ENCODE measurements around the gene RNPEPL1. TPM values are rescaled to one million over a fixed set of nuclear protein-coding genes. Genes with fewer than 3 reads are reported as not detected.
"Not testable (repeated sequence)": the region's sequence is repeated elsewhere in the genome, so short reads cannot be mapped to it uniquely, and the experiment has no call there.

The RNPEPL1 gene
- total RNA-seq, 1 experiment from 2014 or later = 80.6 TPM

DNA sequence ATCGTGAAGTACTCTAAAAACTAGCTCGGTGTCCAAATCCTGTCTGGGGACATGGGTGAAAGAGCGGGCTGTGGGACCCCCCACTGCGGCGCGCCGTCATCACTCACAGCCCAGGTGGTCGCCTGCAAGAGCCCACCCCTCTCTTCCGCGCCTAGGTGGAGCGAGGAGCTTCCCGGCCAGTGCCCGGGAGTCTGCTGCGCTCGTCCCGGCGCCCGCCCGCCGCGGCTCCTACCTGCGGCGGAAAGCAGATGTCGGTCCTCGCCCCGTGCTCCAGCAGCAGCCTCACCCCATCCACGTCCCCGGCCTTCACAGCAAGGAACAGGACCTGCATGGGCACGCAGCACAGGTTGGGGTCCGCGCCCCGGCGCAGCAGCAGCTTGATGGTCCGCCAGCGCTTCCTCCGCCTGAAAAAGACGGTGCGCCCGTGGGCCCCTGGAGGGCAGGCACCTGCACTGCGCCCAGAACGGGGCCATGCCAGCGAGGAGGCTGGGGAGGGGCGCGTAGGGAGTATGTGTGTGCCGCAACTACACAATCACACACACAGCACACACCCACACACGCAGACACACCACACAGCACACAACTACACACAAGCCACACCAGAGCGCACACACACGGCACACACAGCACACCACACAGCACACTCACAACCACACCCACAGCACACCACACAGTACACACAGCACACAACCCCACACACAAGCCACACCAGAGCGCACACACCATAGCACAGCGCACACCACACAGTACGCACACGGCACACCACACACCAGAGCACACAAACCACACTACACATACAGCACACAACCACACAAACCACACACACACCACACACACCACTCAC, 47.9 kb upstream of the RNPEPL1 start:
- intact Hi-C loops (cut with micrococcal nuclease; ENCODE audit: unreplicated experiment) = no loop called here
- peaks cover 33% of the 10 kb centered on the region for H3K36me3 Mint-ChIP-seq (ENCODE audit: insufficient read depth, unreplicated experiment)
- CTCF ChIA-PET = no interaction called here
- no peaks in the 10 kb centered on the region for H3K4me1 Mint-ChIP-seq (ENCODE audit: low read depth, unreplicated experiment)
- peak overlapping the region; percentile 4 for H3K4me3 Mint-ChIP-seq (ENCODE audit: low read depth, unreplicated experiment)
- BruUV-seq (replicated peaks) = no TSS peak
- DNase-seq = no peak
- peak overlapping the region; percentile 6 for H3K27ac Mint-ChIP-seq (ENCODE audit: unreplicated experiment)
- H3K27me3 Mint-ChIP-seq (ENCODE audit: unreplicated experiment) = no peaks in the 10 kb centered on the region
- no peaks in the 10 kb centered on the region for H3K9me3 Mint-ChIP-seq (ENCODE audit: low read depth, unreplicated experiment)
- TF ChIP-seq, protein P1, sequence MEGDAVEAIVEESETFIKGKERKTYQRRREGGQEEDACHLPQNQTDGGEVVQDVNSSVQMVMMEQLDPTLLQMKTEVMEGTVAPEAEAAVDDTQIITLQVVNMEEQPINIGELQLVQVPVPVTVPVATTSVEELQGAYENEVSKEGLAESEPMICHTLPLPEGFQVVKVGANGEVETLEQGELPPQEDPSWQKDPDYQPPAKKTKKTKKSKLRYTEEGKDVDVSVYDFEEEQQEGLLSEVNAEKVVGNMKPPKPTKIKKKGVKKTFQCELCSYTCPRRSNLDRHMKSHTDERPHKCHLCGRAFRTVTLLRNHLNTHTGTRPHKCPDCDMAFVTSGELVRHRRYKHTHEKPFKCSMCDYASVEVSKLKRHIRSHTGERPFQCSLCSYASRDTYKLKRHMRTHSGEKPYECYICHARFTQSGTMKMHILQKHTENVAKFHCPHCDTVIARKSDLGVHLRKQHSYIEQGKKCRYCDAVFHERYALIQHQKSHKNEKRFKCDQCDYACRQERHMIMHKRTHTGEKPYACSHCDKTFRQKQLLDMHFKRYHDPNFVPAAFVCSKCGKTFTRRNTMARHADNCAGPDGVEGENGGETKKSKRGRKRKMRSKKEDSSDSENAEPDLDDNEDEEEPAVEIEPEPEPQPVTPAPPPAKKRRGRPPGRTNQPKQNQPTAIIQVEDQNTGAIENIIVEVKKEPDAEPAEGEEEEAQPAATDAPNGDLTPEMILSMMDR (IDR thresholded peaks at IDR 0.05; ENCODE audit: unreplicated experiment) = no peak

DNA sequence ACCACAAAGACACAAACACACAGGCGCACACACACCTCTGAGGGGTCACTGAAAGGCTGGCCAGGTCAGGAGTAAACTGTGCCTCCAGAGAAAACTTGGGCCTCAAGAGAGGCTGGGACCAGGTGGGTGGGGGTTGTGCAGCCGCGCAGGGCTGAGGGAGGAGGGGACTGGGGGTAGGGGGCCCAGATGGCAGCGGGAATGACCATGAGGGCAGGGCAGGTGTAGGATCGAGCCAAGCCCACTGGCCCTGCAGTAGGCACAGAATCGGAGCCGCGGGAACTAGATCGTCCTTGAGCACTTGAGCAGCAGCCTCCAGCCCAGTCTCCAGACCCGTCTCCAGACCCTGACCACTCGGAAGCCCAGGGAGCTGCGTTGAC, 47.3 kb upstream of the RNPEPL1 start:
- TF ChIP-seq, protein P1 (IDR thresholded peaks at IDR 0.05; ENCODE audit: unreplicated experiment) = no peak
- Mint-ChIP-seq H3K4me1 (ENCODE audit: low read depth, unreplicated experiment) (no peaks in the 10 kb centered on the region), H3K27ac (ENCODE audit: unreplicated experiment) (peak overlapping the region; percentile 6), H3K4me3 (ENCODE audit: low read depth, unreplicated experiment) (peak overlapping the region; percentile 4), H3K36me3 (ENCODE audit: insufficient read depth, unreplicated experiment) (peaks cover 34% of the 10 kb centered on the region), H3K27me3 (ENCODE audit: unreplicated experiment) (no peaks in the 10 kb centered on the region), H3K9me3 (ENCODE audit: low read depth, unreplicated experiment) (no peaks in the 10 kb centered on the region)
- DNase-seq = no peak
- CTCF ChIA-PET = no interaction called here
- no TSS peak for BruUV-seq (replicated peaks)
- intact Hi-C loops (cut with micrococcal nuclease; ENCODE audit: unreplicated experiment) = no loop called here

DNA sequence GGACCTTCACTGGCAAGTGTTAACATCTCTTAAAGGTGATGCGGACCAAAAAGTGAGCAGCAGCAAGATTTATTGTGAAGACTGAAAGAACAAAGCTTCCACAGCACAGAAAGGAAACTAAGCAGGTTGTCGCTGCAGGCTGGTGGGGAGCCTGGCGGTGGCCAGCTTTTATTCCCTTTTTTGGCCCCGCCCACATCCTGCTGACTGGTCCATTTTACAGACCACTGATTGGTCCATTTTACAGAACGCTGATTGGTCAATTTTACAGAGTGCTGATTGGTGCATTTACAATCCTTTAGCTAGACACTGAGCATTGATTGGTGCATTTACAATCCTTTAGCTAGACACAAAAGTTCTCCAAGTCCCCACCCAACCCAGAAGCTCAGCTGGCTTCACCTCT, 46.4 kb upstream of the RNPEPL1 start:
- H3K4me3 Mint-ChIP-seq (ENCODE audit: low read depth, unreplicated experiment); intact Hi-C loops (cut with micrococcal nuclease; ENCODE audit: unreplicated experiment): not testable (repeated sequence)
- H3K36me3 Mint-ChIP-seq (ENCODE audit: insufficient read depth, unreplicated experiment) = peaks cover 35% of the 10 kb centered on the region

DNA sequence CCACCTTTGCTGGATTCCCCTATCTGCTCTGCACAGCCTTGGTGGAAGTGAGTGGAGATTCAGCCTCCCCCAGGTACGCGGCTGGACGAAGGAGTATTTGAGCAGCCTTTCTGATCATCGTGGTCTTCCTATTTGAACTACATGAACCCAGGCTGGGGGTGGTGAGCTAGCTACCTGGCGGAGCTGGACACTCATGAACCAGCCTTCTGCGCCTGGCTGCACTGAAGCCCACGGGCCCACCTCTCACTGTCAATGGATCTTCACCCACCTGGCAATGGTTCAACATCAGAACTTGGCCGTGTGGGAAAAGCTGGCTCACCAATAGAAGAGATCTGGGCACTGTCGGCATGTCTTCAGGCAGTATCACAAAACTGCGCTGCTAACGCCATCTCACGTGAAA, 45.9 kb upstream of the RNPEPL1 start:
- TF ChIP-seq, protein P1 (IDR thresholded peaks at IDR 0.05; ENCODE audit: unreplicated experiment) = no peak
- no peak overlapping the region for H3K27ac Mint-ChIP-seq (ENCODE audit: unreplicated experiment)
- peaks cover 40% of the 10 kb centered on the region for H3K36me3 Mint-ChIP-seq (ENCODE audit: insufficient read depth, unreplicated experiment)
- CTCF ChIA-PET = no interaction called here
- intact Hi-C loops (cut with micrococcal nuclease; ENCODE audit: unreplicated experiment) = no loop called here
- no TSS peak for BruUV-seq (replicated peaks)
- no peak for DNase-seq
- no peaks in the 10 kb centered on the region for H3K4me1 Mint-ChIP-seq (ENCODE audit: low read depth, unreplicated experiment)
- no peak overlapping the region for H3K4me3 Mint-ChIP-seq (ENCODE audit: low read depth, unreplicated experiment)
- peaks cover 4% of the 10 kb centered on the region for H3K9me3 Mint-ChIP-seq (ENCODE audit: low read depth, unreplicated experiment)
- no peaks in the 10 kb centered on the region for H3K27me3 Mint-ChIP-seq (ENCODE audit: unreplicated experiment)

More for the DNA sequence above, 46.4 kb upstream of the RNPEPL1 start:
- H3K9me3 Mint-ChIP-seq (ENCODE audit: low read depth, unreplicated experiment); BruUV-seq (replicated peaks); DNase-seq; H3K27me3 Mint-ChIP-seq (ENCODE audit: unreplicated experiment); CTCF ChIA-PET; H3K27ac Mint-ChIP-seq (ENCODE audit: unreplicated experiment); H3K4me1 Mint-ChIP-seq (ENCODE audit: low read depth, unreplicated experiment): not testable (repeated sequence)
